Measurements from ENCODE around the gene TSPAN2. TPM values are rescaled to one million over a fixed set of nuclear protein-coding genes. Genes with fewer than 3 reads are reported as not detected.

The TSPAN2 gene
- total RNA-seq, 2 donors from 2014 or later: 2.6 to 4.0 TPM

DNA sequence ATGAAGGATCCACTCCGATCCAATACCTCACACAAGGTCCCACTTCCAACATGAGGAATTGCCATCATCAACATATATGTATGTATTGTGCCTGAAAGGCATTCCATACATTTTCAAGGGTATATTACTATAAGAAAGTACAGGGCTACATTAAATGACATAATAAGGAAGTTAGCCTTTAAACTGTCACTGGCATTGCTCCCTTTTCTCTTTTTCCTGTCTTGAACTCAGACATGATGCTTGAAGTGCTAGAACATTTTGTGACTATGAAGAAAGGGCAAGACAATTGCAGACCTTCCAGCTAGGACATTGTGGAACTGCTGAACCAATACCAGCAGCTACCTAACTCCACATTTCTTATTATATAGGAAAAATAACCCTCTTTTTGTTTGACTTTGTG lies 2.9 kb upstream of the TSPAN2 start:
- Histone ChIP-seq H3K4me3 (no peak overlapping the region), H3K9me3 (no peaks in the 10 kb centered on the region), H3K4me1 (peaks cover 15% of the 10 kb centered on the region), H3K27me3 (no peaks in the 10 kb centered on the region), H3K27ac (no peak overlapping the region), H3K36me3 (replicated peaks in 1 of 2; ENCODE audit: insufficient read depth in 1 of 2, low read depth in 2 of 2) (no peaks in the 10 kb centered on the region)
- 96 to 100% methylated on average over 1 of the region's 1 CpG for WGBS, 2 donors
- intact Hi-C loops (cut with DNase I): no loop called here
- ATAC-seq: no peak
- DNase-seq: no peak
- TF ChIP-seq, protein P1, sequence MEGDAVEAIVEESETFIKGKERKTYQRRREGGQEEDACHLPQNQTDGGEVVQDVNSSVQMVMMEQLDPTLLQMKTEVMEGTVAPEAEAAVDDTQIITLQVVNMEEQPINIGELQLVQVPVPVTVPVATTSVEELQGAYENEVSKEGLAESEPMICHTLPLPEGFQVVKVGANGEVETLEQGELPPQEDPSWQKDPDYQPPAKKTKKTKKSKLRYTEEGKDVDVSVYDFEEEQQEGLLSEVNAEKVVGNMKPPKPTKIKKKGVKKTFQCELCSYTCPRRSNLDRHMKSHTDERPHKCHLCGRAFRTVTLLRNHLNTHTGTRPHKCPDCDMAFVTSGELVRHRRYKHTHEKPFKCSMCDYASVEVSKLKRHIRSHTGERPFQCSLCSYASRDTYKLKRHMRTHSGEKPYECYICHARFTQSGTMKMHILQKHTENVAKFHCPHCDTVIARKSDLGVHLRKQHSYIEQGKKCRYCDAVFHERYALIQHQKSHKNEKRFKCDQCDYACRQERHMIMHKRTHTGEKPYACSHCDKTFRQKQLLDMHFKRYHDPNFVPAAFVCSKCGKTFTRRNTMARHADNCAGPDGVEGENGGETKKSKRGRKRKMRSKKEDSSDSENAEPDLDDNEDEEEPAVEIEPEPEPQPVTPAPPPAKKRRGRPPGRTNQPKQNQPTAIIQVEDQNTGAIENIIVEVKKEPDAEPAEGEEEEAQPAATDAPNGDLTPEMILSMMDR (IDR thresholded peaks at IDR 0.05): no peak
- TF ChIP-seq POLR2A (IDR thresholded peaks at IDR 0.05): no peak

- H3K27me3 ChIP-seq: no peaks in the 10 kb centered on the region
- H3K27ac ChIP-seq: no peak overlapping the region
- no peaks in the 10 kb centered on the region for H3K36me3 ChIP-seq (replicated peaks in 1 of 2; ENCODE audit: insufficient read depth in 1 of 2, low read depth in 2 of 2)
- intact Hi-C loops (cut with DNase I): no loop called here
- no peak for DNase-seq
- peaks cover 15% of the 10 kb centered on the region for H3K4me1 ChIP-seq
- WGBS, 2 donors: 75 to 94% methylated on average over 2 of the region's 2 CpGs
- no peak for ATAC-seq
- H3K4me3 ChIP-seq: no peak overlapping the region
- H3K9me3 ChIP-seq: no peaks in the 10 kb centered on the region
- TF ChIP-seq, protein P1 (IDR thresholded peaks at IDR 0.05): no peak
- TF ChIP-seq POLR2A (IDR thresholded peaks at IDR 0.05): no peak
These were observed 2.3 kb upstream of the TSPAN2 start for GRCh38 chr1:115091572-115091971.

GRCh38 chr1:115090956-115091355 lies 1.7 kb upstream of the TSPAN2 start:
- no peak for ATAC-seq

DNA sequence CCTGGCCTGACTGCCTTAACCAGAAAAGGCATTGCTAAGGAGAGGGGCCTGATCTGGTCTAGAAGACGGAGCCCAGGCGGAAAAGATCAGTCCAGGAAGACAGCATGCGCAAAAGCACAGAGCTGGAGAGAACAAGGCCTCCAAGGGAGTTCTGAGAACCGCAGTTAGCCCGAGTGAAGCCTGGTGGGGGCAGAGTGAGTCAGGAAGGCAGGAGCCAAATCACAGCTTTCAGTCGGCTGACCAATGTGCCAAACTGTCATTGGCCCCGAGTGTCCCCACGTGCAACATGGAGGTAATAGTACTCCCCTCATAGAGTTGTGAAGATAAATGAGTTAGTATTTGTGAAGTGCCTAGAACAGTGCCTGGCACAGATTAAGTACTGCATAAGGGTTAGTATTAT lies 1.2 kb upstream of the TSPAN2 start:
- DNase-seq: peak in 3 of 4 donors; percentile 35 to 40 (median 39)
- no peaks in the 10 kb centered on the region for H3K27me3 ChIP-seq
- H3K9me3 ChIP-seq: no peaks in the 10 kb centered on the region
- no peak overlapping the region for H3K4me3 ChIP-seq
- intact Hi-C loops (cut with DNase I): no loop called here
- H3K36me3 ChIP-seq (replicated peaks in 1 of 2; ENCODE audit: insufficient read depth in 1 of 2, low read depth in 2 of 2): no peaks in the 10 kb centered on the region
- peaks cover 15% of the 10 kb centered on the region for H3K4me1 ChIP-seq
- peak; percentile 52 for ATAC-seq
- TF ChIP-seq, protein P1 (IDR thresholded peaks at IDR 0.05): no peak
- no peak for TF ChIP-seq POLR2A (IDR thresholded peaks at IDR 0.05)
- H3K27ac ChIP-seq: no peak overlapping the region
- 74 to 81% methylated on average over 8 of the region's 8 CpGs for WGBS, 2 donors

More at GRCh38 chr1:115090956-115091355, 1.7 kb upstream of the TSPAN2 start:
- no peak for DNase-seq
- intact Hi-C loops (cut with DNase I): no loop called here
- no peak overlapping the region for H3K4me3 ChIP-seq
- no peak overlapping the region for H3K27ac ChIP-seq
- H3K36me3 ChIP-seq (replicated peaks in 1 of 2; ENCODE audit: insufficient read depth in 1 of 2, low read depth in 2 of 2): no peaks in the 10 kb centered on the region
- no peaks in the 10 kb centered on the region for H3K9me3 ChIP-seq
- H3K4me1 ChIP-seq: peaks cover 15% of the 10 kb centered on the region
- WGBS, 2 donors: 87 to 88% methylated on average over 4 of the region's 4 CpGs
- no peaks in the 10 kb centered on the region for H3K27me3 ChIP-seq
- TF ChIP-seq, protein P1 (IDR thresholded peaks at IDR 0.05): no peak
- no peak for TF ChIP-seq POLR2A (IDR thresholded peaks at IDR 0.05)

DNA sequence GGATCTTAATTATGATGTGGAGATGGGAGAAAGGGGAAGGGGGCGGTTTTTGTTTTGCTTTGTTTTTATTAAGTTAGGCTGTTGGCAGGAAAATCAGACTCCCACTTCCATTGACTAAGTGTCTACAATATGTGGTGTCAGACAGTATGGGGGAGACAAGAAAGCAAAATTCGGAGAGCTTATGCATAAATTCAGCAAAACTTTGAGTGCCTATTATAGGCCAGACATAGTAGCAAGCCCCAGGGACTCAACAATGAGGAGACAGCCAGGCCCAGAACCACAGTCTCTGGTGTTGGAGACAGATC lies 835 bp upstream of the TSPAN2 start:
- TF ChIP-seq, protein P1 (IDR thresholded peaks at IDR 0.05): no peak
- TF ChIP-seq POLR2A (IDR thresholded peaks at IDR 0.05): no peak
- Histone ChIP-seq H3K4me3 (no peak overlapping the region), H3K4me1 (peaks cover 15% of the 10 kb centered on the region), H3K27me3 (no peaks in the 10 kb centered on the region), H3K36me3 (replicated peaks in 1 of 2; ENCODE audit: insufficient read depth in 1 of 2, low read depth in 2 of 2) (no peaks in the 10 kb centered on the region), H3K27ac (peak overlapping the region in 2 of 4 donors; percentile 17 to 45), H3K9me3 (no peaks in the 10 kb centered on the region)
- intact Hi-C loops (cut with DNase I): no loop called here
- 56 to 60% methylated on average over 2 of the region's 2 CpGs for WGBS, 2 donors
- DNase-seq: no peak
- ATAC-seq: peak; percentile 7

Measured in body of pancreas (tissue), 4 donors.